RCC 7860 (cell line): ENCODE results near the gene LAPTM4A.

Experiments
- DNase-seq: peaks from one replicate; pipeline ENCODE4 v3.0.0-alpha.2; 2015; ENCODE audit warnings: low spot score
- FAIRE-seq: peaks from 2 replicates; lab custom pipeline; 2012; peaks lifted over from hg19 to GRCh38; lab: Jason Lieb, UNC

Gene LAPTM4A

GRCh38 chr2:20025065-20025786 lies 26.2 kb downstream of the LAPTM4A start:
- DNase-seq (no peak), FAIRE-seq (no peak)

GRCh38 chr2:20023688-20024087 lies 27.7 kb downstream of the LAPTM4A start:
- DNase-seq (no peak), FAIRE-seq (no peak)

DNA sequence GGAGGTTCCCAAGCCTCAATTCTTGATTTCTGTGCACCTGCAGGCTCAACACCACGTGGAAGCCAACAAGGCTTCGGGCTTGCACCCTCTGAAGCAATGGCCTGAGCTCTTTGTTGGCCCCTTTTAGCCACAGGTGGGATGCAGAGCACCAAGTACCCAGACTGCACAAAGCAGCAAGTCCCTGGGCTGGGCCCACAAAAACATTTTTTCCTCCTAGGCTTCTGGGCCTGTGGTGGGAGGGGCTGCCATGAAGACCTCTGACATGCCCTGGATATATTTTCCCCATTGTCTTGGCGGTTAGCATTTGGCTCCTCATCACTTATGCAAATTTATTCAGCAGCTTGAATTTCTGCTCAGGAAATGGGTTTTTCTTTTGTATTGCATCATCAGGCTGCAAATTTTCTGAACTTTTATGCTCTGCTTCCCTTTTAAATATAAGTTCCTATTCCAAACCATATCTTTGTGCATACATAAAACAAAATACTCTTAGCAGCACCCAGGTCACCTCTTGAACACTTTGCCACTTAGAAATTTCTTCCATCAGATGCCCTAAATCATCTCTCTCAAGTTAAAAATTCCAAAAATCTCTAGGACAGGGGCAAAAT lies 29.9 kb downstream of the LAPTM4A start:
- FAIRE-seq, result no peak

GRCh38 chr2:20019747-20020146 lies 31.7 kb downstream of the LAPTM4A start:
- FAIRE-seq (no peak), DNase-seq (no peak)

More for the DNA sequence above, 29.9 kb downstream of the LAPTM4A start:
- no peak for DNase-seq

- no peak for DNase-seq
- no peak for FAIRE-seq
Measured at GRCh38 chr2:20018601-20019152, 32.8 kb downstream of the LAPTM4A start.

- DNase-seq (no peak), FAIRE-seq (no peak)
Measured at GRCh38 chr2:20016346-20016745, 35.1 kb downstream of the LAPTM4A start.

- peak; percentile 42 for DNase-seq
- FAIRE-seq, result no peak
Measured at GRCh38 chr2:20015482-20016083, 35.8 kb downstream of the LAPTM4A start.

DNA sequence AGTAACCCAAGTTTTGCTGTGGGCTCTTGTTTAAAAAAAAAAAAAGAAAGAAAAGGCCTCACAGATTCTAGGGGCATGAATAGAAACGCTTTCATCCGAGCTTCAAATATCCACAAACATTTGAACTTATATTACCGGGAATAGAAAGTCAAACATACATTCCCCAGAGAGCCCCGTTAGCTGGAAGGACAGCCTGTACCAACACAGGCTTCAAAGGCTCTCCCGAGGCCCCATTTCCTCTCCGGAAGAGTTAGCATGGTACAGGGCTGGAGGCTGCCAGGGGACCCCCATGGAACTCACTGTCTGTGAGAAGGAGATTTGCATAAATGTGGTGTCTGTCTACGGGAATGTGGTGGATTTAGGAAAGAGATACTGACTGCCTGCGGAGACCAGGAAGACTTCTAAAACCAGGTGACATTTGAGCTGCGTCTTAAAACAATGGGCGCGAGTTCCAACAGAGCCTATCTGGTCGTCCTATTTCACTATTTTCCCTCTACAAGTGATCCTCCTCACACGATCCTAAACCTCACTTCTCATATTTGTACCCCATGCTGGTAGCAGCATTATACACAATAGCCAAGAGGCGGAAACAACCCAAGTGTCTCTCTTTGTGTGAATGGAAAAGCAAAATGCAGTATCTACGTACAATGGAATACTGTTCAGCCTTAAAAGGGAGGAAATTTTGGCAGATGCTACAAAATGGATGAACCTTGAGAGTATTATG lies 38.1 kb downstream of the LAPTM4A start:
- DNase-seq (no peak), FAIRE-seq (no peak)

GRCh38 chr2:20012282-20013125 lies 38.9 kb downstream of the LAPTM4A start, which contains the start of gene MATN3:
TSS of gene MATN3 (minus strand) at chr2:20012668. CDS start at chr2:20012631, 37 bp downstream.
- DNase-seq, result no peak

GRCh38 chr2:20012032-20012281 lies 39.5 kb downstream of the LAPTM4A start:
- DNase-seq (no peak), FAIRE-seq (no peak)

More at GRCh38 chr2:20012282-20013125, 38.9 kb downstream of the LAPTM4A start, which contains the start of gene MATN3:
- no peak for FAIRE-seq

DNA sequence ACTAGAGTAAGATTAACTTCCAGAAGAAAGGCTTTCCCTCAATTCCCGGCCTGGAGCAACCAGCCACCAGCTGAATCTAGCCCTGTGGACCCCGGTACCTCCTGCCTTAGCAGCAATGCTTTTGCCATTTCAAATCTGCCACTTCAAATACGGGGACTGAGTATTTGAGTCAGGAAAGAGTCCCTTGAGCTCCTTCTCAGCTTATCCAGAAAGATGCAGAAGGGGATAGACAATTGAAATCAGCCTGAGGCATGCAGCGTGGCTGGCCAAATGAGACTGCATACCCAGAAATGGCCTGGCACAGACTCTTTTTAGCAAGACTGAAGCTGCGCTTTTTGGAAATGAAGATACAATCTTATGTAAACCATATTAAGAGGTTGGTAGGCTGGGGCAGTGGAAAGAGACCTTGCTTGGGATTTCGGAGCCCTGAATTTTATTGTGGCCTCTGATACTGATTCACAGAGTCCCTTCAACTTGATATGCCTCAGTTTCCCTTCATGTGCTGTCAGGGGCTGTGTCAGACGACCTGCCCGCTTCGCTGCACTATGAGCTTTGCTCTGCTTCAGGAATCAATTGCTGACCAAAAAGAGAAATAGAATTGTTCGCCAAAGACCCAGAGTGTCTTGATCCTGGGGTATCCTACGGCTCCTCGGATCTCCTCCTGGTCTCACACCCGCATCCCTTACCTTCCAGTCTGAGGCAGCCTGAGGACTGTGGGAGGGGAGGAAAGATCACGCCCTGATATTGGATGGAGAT lies 40.0 kb downstream of the LAPTM4A start:
- no peak for DNase-seq
- FAIRE-seq, result no peak

DNA sequence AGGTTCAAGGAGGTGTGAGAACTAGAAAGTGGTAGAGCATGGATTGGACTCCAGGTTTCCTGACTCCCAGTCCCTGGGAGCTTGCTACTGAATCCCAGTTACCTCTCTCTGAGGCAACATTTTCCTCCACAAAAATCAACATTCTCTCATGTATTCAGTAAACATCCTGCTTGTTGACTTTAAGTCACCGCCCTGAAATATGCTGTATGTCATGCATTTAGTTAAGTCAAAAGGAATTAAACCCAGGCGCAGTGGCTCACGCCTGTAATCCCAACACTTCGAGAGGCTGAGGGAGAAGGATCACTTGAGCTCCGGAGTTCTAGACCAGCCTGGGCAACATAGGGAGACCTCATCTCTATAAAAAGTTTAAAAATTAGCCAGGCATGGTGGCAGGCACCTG lies 42.7 kb downstream of the LAPTM4A start:
- FAIRE-seq, result no peak
- no peak for DNase-seq

DNA sequence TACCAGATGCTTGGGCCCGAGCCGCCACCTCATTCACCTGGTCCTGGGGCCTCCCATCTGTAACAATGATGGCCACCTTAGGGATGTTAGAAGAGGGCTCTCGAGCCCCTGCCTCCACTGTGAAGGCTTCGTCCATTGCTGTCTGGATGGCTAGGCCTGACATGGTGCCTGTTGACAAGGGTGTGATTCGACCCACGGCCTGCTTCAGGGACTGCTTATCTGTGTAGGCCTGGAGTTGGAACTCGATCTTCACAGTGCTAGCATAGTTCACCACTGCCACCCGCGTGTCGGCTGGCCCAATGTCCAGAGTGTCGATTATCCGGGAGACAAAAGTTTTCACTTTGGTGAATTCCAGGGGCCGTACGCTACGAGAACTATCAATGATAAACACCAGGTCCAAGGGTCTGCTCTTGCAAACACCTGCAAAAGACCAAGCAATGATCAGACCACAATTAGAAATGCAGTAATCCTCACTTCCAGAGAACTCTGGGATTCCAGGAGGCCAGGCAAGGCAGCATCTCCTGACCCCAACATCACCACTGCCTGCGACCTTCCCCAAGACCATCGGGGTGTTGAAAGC lies 45.4 kb downstream of the LAPTM4A start:
- DNase-seq (no peak), FAIRE-seq (no peak)

DNA sequence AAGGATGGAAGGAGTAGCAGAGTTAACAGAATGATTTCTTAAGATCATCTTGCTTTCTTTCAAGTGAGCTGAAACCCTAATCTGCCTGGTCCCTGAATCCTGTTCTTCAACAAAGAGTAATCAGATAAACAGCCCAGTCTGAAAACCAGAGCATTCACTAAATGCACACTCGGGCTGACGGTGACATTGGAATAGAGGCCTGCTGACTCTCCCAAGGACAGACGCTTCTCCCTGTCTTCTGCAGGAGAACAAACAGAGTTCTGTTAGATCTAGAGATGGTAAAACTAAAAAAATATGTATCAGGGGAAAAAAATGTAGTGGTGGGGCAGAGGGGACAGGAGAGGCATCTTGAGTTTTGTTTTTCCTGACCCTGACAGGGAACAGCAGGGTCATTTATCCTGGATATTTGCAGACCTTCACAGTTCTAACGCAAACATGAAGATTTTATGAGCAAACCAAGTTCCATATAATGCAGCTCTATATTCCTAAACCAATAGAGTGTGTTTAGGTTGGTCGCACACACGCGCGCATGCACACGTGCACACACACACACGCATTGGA lies 46.3 kb downstream of the LAPTM4A start:
- DNase-seq, result no peak
- no peak for FAIRE-seq

GRCh38 chr2:20001361-20001863 lies 50.0 kb downstream of the LAPTM4A start:
- DNase-seq (no peak), FAIRE-seq (no peak)

GRCh38 chr2:19993731-19994130 lies 57.7 kb downstream of the LAPTM4A start:
- DNase-seq (no peak), FAIRE-seq (no peak)

DNA sequence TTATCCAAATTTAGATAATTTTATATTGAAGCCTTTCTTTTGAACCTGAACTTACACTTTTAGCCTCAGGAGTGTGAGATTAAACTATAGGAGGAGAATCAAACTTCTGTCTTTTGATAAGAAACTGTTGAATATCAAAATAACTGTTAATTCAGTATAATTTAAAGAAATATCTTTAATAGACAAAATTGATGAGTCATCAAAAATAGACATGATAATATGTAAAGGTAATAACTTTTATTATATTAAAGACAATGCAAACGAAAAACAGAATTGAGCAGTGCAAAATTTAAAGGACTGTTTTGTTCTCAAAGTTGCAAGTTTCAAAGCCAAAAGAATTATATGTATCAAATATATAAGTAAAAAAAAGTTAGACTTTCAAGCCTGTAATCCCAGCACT lies 59.5 kb downstream of the LAPTM4A start:
- FAIRE-seq (no peak), DNase-seq (no peak)

- FAIRE-seq (no peak), DNase-seq (no peak)
Measured at GRCh38 chr2:19990416-19990728, 61.1 kb downstream of the LAPTM4A start.
